ENCODE data around the gene ANTXR1. TPM values are rescaled to one million over a fixed set of nuclear protein-coding genes. Genes with fewer than 3 reads are reported as not detected.

ANTXR1 gene
- total RNA-seq = under 1 TPM; 0.30 to 0.38 TPM

GRCh38 chr2:69013142-69013839, at the start of gene ANTXR1:
Gene ANTXR1, plus strand, starts transcription at chr2:69013179. Its CDS starts 321 bp downstream, at chr2:69013500.
- POLR2A ChIA-PET = no interaction called here
- CTCF ChIA-PET = interaction anchor here (0.6 to 1.4 kb wide), 4 partner anchors 70 to 303 kb away, joined by 3 to 7 read pairs (median 3); no protein-coding TSS in a partner anchor

- CTCF ChIA-PET = no interaction called here
- POLR2A ChIA-PET = no interaction called here
Measured at GRCh38 chr2:68964282-68964681, 48.7 kb upstream of the ANTXR1 start.

GRCh38 chr2:68968221-68968620, 44.8 kb upstream of the ANTXR1 start:
- ChIA-PET POLR2A (no interaction called here), CTCF (interaction anchor here (1.1 kb wide), 1 partner anchor 25 kb away, joined by 3 read pairs; no protein-coding TSS in a partner anchor)

- ChIA-PET CTCF (no interaction called here), POLR2A (no interaction called here)
Measured at GRCh38 chr2:68969736-68970490, 43.1 kb upstream of the ANTXR1 start.

GRCh38 chr2:68970566-68971265, 42.3 kb upstream of the ANTXR1 start:
- CTCF ChIA-PET = no interaction called here
- POLR2A ChIA-PET = no interaction called here

GRCh38 chr2:68971591-68972231, 41.3 kb upstream of the ANTXR1 start:
- ChIA-PET POLR2A (no interaction called here), CTCF (no interaction called here)

- CTCF ChIA-PET = no interaction called here
- POLR2A ChIA-PET = no interaction called here
Measured at GRCh38 chr2:68974251-68974650, 38.7 kb upstream of the ANTXR1 start, which contains the start of gene GKN1. Gene GKN1, plus strand, starts transcription at chr2:68974636. Its CDS starts 42 bp downstream, at chr2:68974678.

- ChIA-PET POLR2A (no interaction called here), CTCF (no interaction called here)
Measured at GRCh38 chr2:68974946-68975665, 37.9 kb upstream of the ANTXR1 start.

GRCh38 chr2:68975844-68976243, 37.1 kb upstream of the ANTXR1 start:
- ChIA-PET CTCF (no interaction called here), POLR2A (no interaction called here)

GRCh38 chr2:68977453-68977852, 35.5 kb upstream of the ANTXR1 start:
- CTCF ChIA-PET = no interaction called here
- POLR2A ChIA-PET = interaction anchor here (0.7 kb wide), 1 partner anchor 279 kb away, joined by 7 read pairs; no protein-coding TSS in a partner anchor

GRCh38 chr2:68978098-68978497, 34.9 kb upstream of the ANTXR1 start:
- ChIA-PET POLR2A (interaction anchor here (0.7 kb wide), 1 partner anchor 278 kb away, joined by 7 read pairs; no protein-coding TSS in a partner anchor), CTCF (no interaction called here)

GRCh38 chr2:68980956-68981355, 32.0 kb upstream of the ANTXR1 start:
- POLR2A ChIA-PET = no interaction called here
- CTCF ChIA-PET = no interaction called here

- CTCF ChIA-PET = no interaction called here
- POLR2A ChIA-PET = no interaction called here
Measured at GRCh38 chr2:68987021-68987503, 25.9 kb upstream of the ANTXR1 start.

- POLR2A ChIA-PET = no interaction called here
- CTCF ChIA-PET = interaction anchor here (1.0 kb wide), 1 partner anchor 9 kb away, joined by 4 read pairs; no protein-coding TSS in a partner anchor
Measured at GRCh38 chr2:68989035-68989434, 23.9 kb upstream of the ANTXR1 start.

GRCh38 chr2:68992341-68992740, 20.6 kb upstream of the ANTXR1 start:
- ChIA-PET POLR2A (no interaction called here), CTCF (no interaction called here)

- POLR2A ChIA-PET = no interaction called here
- CTCF ChIA-PET = no interaction called here
Measured at GRCh38 chr2:68992933-68993332, 20.0 kb upstream of the ANTXR1 start.

GRCh38 chr2:68993660-68994059, 19.3 kb upstream of the ANTXR1 start:
- POLR2A ChIA-PET = no interaction called here
- CTCF ChIA-PET = no interaction called here

GRCh38 chr2:68994864-68995263, 18.1 kb upstream of the ANTXR1 start:
- ChIA-PET POLR2A (no interaction called here), CTCF (no interaction called here)

GRCh38 chr2:68995916-68996315, 17.1 kb upstream of the ANTXR1 start:
- POLR2A ChIA-PET = no interaction called here
- CTCF ChIA-PET = no interaction called here

Measured in activated CD8-positive, alpha-beta memory T cell treated with anti-CD3 and anti-CD28 coated beads for 36 hours (primary cell).